GM12878 (cell line): Measurements from ENCODE around the gene PSMD3.

ENCODE experiments used
- BCLAF1 ChIP-seq: fragments of 450-650 bp; IDR thresholded peaks from 2 replicates; pipeline ENCODE4 v1.6.1; 2017; ENCODE audit warnings: antibody characterized with exemption, mild to moderate bottlenecking, moderate library complexity
- CREB1 ChIP-seq: IDR thresholded peaks from 2 replicates; pipeline ENCODE4 v1.6.1; 2012; ENCODE audit warnings: low read depth, mild to moderate bottlenecking, inconsistent platforms
- CTCF ChIP-seq, 3 experiments: IDR thresholded peaks in 2 of 3; conservative IDR thresholded peaks in 1 of 3; 2 replicates each; pipeline ENCODE4 v1.5.1; 2011; ENCODE audit warnings: low read depth in 3 of 3, low read length in 3 of 3, mild to moderate bottlenecking in 3 of 3, control low read depth in 2 of 3, moderate library complexity in 2 of 3, inconsistent platforms in 1 of 3, mixed read lengths in 1 of 3; ENCODE audit not compliant: control insufficient read depth in 2 of 3, insufficient read depth in 1 of 3; ENCODE audit errors: extremely low read depth in 1 of 3
- EZH2 ChIP-seq: IDR thresholded peaks from 2 replicates; pipeline ENCODE4 v1.6.1; 2012; ENCODE audit warnings: low read depth, mild to moderate bottlenecking, control low read depth, inconsistent platforms, low read length, borderline replicate concordance; ENCODE audit not compliant: control insufficient read depth
- NR2F1 ChIP-seq: fragments of 450-650 bp; conservative IDR thresholded peaks from 2 replicates; pipeline ENCODE4 v1.6.1; 2017; ENCODE audit warnings: mild to moderate bottlenecking
- POLR2A ChIP-seq: IDR thresholded peaks from 2 replicates; pipeline ENCODE4 v1.6.1; 2011; ENCODE audit warnings: low read depth, mild to moderate bottlenecking, low read length

GRCh38 chr17:40000161-40000560, 19.6 kb downstream of the PSMD3 start:
- no peak for TF ChIP-seq BCLAF1
- no peak for TF ChIP-seq NR2F1
- no peak for TF ChIP-seq POLR2A
- no peak for TF ChIP-seq CTCF (IDR thresholded peaks at IDR 0.05 in 2 of 3, conservative IDR thresholded peaks at IDR 0.05 in 1 of 3; ENCODE audit: control insufficient read depth in 2 of 3, extremely low read depth in 1 of 3, insufficient read depth in 1 of 3, low read depth in 3 of 3, low read length in 3 of 3)
- no peak for TF ChIP-seq CREB1
- no peak for TF ChIP-seq EZH2
